IMR-90 (cell line): ENCODE results near the gene FER. TPM values are rescaled to one million over a fixed set of nuclear protein-coding genes. Genes with fewer than 3 reads are reported as not detected.

Source experiments
- ATAC-seq: fragments of 200-7000 bp; cut with Tn5 transposase; 2 replicates; pipeline ENCODE4 v1.9.1; 2020; ENCODE audit warnings: low read depth, mild to moderate bottlenecking, moderate library complexity
- BruUV-seq: library from RNA; stranded (reverse); fragments of 400-500 nt; replicated peaks from 2 replicates; lab custom pipeline; 2021; lab: Mats Ljungman, UMichigan
- CTCF ChIA-PET: fragments of 300-600 bp; formaldehyde crosslinking; extraction: SDS; loops from one replicate; lab custom pipeline; 2021; ENCODE audit warnings: antibody characterized with exemption; lab: Yijun Ruan, JAX
- POLR2A ChIA-PET: fragments of 300-600 bp; sonication (Branson Sonifier 250); formaldehyde crosslinking; loops from one replicate; lab custom pipeline; 2022; ENCODE audit warnings: antibody characterized with exemption; ENCODE audit not compliant: unreplicated experiment; lab: Charles Lee
- DNase-seq: peaks from one replicate; pipeline ENCODE4 v3.0.0; 2013
- H2AFZ ChIP-seq: replicated peaks from 2 replicates; pipeline ENCODE3; 2013; ENCODE audit warnings: low read length, mild to moderate bottlenecking; ENCODE audit not compliant: poor library complexity
- H2AK5ac ChIP-seq: 2 replicates; pipeline ENCODE4 v1.6.1; 2013; ENCODE audit warnings: low read depth, low read length, inconsistent platforms
- H2AK9ac ChIP-seq: replicated peaks from 2 replicates; pipeline ENCODE3; 2013; ENCODE audit warnings: mild to moderate bottlenecking, low read depth, low read length, moderate library complexity; ENCODE audit not compliant: poor library complexity
- H2BK120ac ChIP-seq: 2 replicates; pipeline ENCODE4 v1.6.1; 2013; ENCODE audit warnings: low read depth, low read length, inconsistent platforms
- H2BK15ac ChIP-seq: 3 replicates; pipeline ENCODE4 v1.6.1; 2013; ENCODE audit warnings: low read depth, low read length, inconsistent platforms
- H2BK20ac ChIP-seq: 2 replicates; pipeline ENCODE4 v1.6.1; 2013; ENCODE audit warnings: low read depth, mild to moderate bottlenecking, inconsistent platforms, low read length, moderate library complexity
- H2BK5ac ChIP-seq: 2 replicates; pipeline ENCODE4 v1.6.1; 2013; ENCODE audit warnings: mild to moderate bottlenecking, low read depth, low read length, inconsistent platforms; ENCODE audit not compliant: poor library complexity, severe bottlenecking
- H3K14ac ChIP-seq: replicated peaks from 2 replicates; pipeline ENCODE4 v1.6.1; 2013; ENCODE audit warnings: low read depth, low read length, inconsistent platforms
- H3K18ac ChIP-seq: 2 replicates; pipeline ENCODE4 v1.6.1; 2013; ENCODE audit warnings: low read depth, low read length, control low read depth
- H3K23ac ChIP-seq: 2 replicates; pipeline ENCODE4 v1.6.1; 2013; ENCODE audit warnings: low read depth, low read length, inconsistent platforms
- H3K27ac ChIP-seq: 2 replicates; pipeline ENCODE4 v1.5.1; 2013; ENCODE audit warnings: mild to moderate bottlenecking, control low read depth, low read length; ENCODE audit not compliant: insufficient read depth
- H3K27me3 ChIP-seq: 2 replicates; pipeline ENCODE4 v1.6.1; 2013; ENCODE audit warnings: low read length; ENCODE audit not compliant: control insufficient read depth, insufficient read depth
- H3K36me3 ChIP-seq: 2 replicates; pipeline ENCODE4 v1.6.1; 2013; ENCODE audit warnings: low read length, mixed read lengths; ENCODE audit not compliant: control insufficient read depth, insufficient read depth
- H3K4ac ChIP-seq: 2 replicates; pipeline ENCODE4 v1.6.1; 2013; ENCODE audit warnings: low read depth, low read length, inconsistent platforms
- H3K4me1 ChIP-seq: 2 replicates; pipeline ENCODE4 v1.6.1; 2013; ENCODE audit warnings: low read length, mixed read lengths; ENCODE audit not compliant: control insufficient read depth, insufficient read depth
- H3K4me2 ChIP-seq: 2 replicates; pipeline ENCODE4 v1.6.1; 2013; ENCODE audit warnings: low read depth, mild to moderate bottlenecking, control low read depth, low read length, moderate library complexity
- H3K4me3 ChIP-seq: 2 replicates; pipeline ENCODE4 v1.5.1; 2013; ENCODE audit warnings: low read depth, mild to moderate bottlenecking, control low read depth, low read length, moderate library complexity; ENCODE audit not compliant: insufficient read depth
- H3K56ac ChIP-seq: 2 replicates; pipeline ENCODE4 v1.6.1; 2013; ENCODE audit warnings: low read length, inconsistent platforms; ENCODE audit not compliant: insufficient read depth; ENCODE audit errors: extremely low read depth
- H3K79me1 ChIP-seq, 2 experiments: 2 replicates each; pipeline ENCODE4 v1.6.1; 2013; ENCODE audit warnings: low read length in 2 of 2, inconsistent platforms in 1 of 2, low read depth in 1 of 2
- H3K9ac ChIP-seq: 2 replicates; pipeline ENCODE4 v1.6.1; 2013; ENCODE audit warnings: low read depth, low read length, control low read depth
- H3K9me1 ChIP-seq: 2 replicates; pipeline ENCODE4 v1.6.1; 2013; ENCODE audit warnings: low read length, inconsistent platforms; ENCODE audit not compliant: insufficient read depth
- H3K9me3 ChIP-seq: 2 replicates; pipeline ENCODE4 v1.6.1; 2013; ENCODE audit warnings: low read length; ENCODE audit not compliant: control insufficient read depth, insufficient read depth
- H4K20me1 ChIP-seq: 2 replicates; pipeline ENCODE4 v1.6.1; 2013; ENCODE audit warnings: low read length, inconsistent platforms; ENCODE audit not compliant: insufficient read depth
- H4K5ac ChIP-seq: 2 replicates; pipeline ENCODE4 v1.6.1; 2013; ENCODE audit warnings: mild to moderate bottlenecking, low read depth, low read length, control low read depth
- H4K8ac ChIP-seq, 2 experiments: 2 replicates each; pipeline ENCODE4 v1.6.1; 2013; ENCODE audit warnings: low read depth in 2 of 2, low read length in 2 of 2, control low read depth in 1 of 2, inconsistent platforms in 1 of 2
- H4K91ac ChIP-seq: 2 replicates; pipeline ENCODE4 v1.6.1; 2013; ENCODE audit warnings: low read depth, low read length, inconsistent platforms; ENCODE audit not compliant: insufficient read depth
- BHLHE40 ChIP-seq: fragments of 150-350 bp; IDR thresholded peaks from 2 replicates; pipeline ENCODE4 v1.6.1; 2016; ENCODE audit warnings: mild to moderate bottlenecking, low read depth, low read length
- CEBPB ChIP-seq: IDR thresholded peaks from 2 replicates; pipeline ENCODE4 v1.6.1; 2012; ENCODE audit warnings: low read depth, low read length, improper control_type of control experiment
- CHD1 ChIP-seq: IDR thresholded peaks from 2 replicates; pipeline ENCODE4 v1.6.1; 2012; ENCODE audit warnings: low read depth, low read length, improper control_type of control experiment
- CTCF ChIP-seq: conservative IDR thresholded peaks from 2 replicates; pipeline ENCODE4 v1.5.1; 2012; ENCODE audit warnings: mild to moderate bottlenecking, low read depth, low read length, improper control_type of control experiment
- ELK1 ChIP-seq: fragments of 150-350 bp; IDR thresholded peaks from 2 replicates; pipeline ENCODE4 v1.6.1; 2016; ENCODE audit warnings: low read depth, mild to moderate bottlenecking, low read length, moderate library complexity, borderline replicate concordance
- FOS ChIP-seq: fragments of 150-350 bp; IDR thresholded peaks from 2 replicates; pipeline ENCODE4 v1.6.1; 2016; ENCODE audit warnings: low read depth, low read length
- MAFK ChIP-seq: IDR thresholded peaks from 2 replicates; pipeline ENCODE4 v1.6.1; 2012; ENCODE audit warnings: low read depth, low read length, improper control_type of control experiment
- MAZ ChIP-seq: IDR thresholded peaks from 2 replicates; pipeline ENCODE4 v1.6.1; 2012; ENCODE audit warnings: low read depth, mild to moderate bottlenecking, low read length, improper control_type of control experiment, moderate library complexity, borderline replicate concordance
- MXI1 ChIP-seq: IDR thresholded peaks from 2 replicates; pipeline ENCODE4 v1.6.1; 2012; ENCODE audit warnings: low read depth, mild to moderate bottlenecking, low read length, moderate library complexity, borderline replicate concordance
- NFE2L2 ChIP-seq: fragments of 150-350 bp; IDR thresholded peaks from 2 replicates; pipeline ENCODE4 v1.6.1; 2016; ENCODE audit warnings: low read depth, mild to moderate bottlenecking, low read length
- POLR2A ChIP-seq: IDR thresholded peaks from 2 replicates; pipeline ENCODE4 v1.6.1; 2012; ENCODE audit warnings: mild to moderate bottlenecking, low read depth, low read length
- RAD21 ChIP-seq: IDR thresholded peaks from 2 replicates; pipeline ENCODE4 v1.6.1; 2012; ENCODE audit warnings: low read length, improper control_type of control experiment
- RCOR1 ChIP-seq: IDR thresholded peaks from 2 replicates; pipeline ENCODE4 v1.6.1; 2012; ENCODE audit warnings: mild to moderate bottlenecking, low read length, improper control_type of control experiment; ENCODE audit not compliant: insufficient replicate concordance
- RFX5 ChIP-seq: IDR thresholded peaks from 2 replicates; pipeline ENCODE4 v1.8.0; 2012; ENCODE audit warnings: low read depth, mild to moderate bottlenecking, low read length, moderate library complexity
- SMC3 ChIP-seq: fragments of 150-350 bp; IDR thresholded peaks from 2 replicates; pipeline ENCODE4 v1.6.1; 2016; ENCODE audit warnings: low read depth, mild to moderate bottlenecking, antibody characterized with exemption, low read length, moderate library complexity
- USF2 ChIP-seq: fragments of 150-350 bp; IDR thresholded peaks from 2 replicates; pipeline ENCODE4 v1.6.1; 2017; ENCODE audit warnings: mild to moderate bottlenecking, antibody characterized with exemption, low read length, low read depth
- WGBS, 2 experiments: methylation state at CpG; one replicate each; pipeline versions ENCODE4 v1.1.5 to v1.1.7; 2013; ENCODE audit warnings: missing lambda C conversion rate in 2 of 2; ENCODE audit not compliant: insufficient read length in 1 of 2; ENCODE audit errors: extremely low coverage in 2 of 2; 5-methylcytosine and 5-hydroxymethylcytosine counted together
- dilution Hi-C: fragments of 300-500 bp; cut with HindIII; formaldehyde crosslinking; loops from one replicate; pipeline ENCODE4 v1.14.3; 2018; ENCODE audit warnings: low sequenced_read_pairs; ENCODE audit not compliant: unreplicated experiment
- in situ Hi-C: fragments of 300-500 bp; cut with MboI; formaldehyde crosslinking; loops from 3 replicates; pipeline ENCODE4 v1.14.3; 2019; ENCODE audit warnings: low sequenced_read_pairs, inconsistent platforms, mixed read lengths
- intact Hi-C: fragments of 100-400 bp; cut with micrococcal nuclease; formaldehyde crosslinking; loops from 2 replicates; pipeline ENCODE4 v1.10.0; 2022
- polyA plus RNA-seq, 3 experiments: library from polyadenylated mRNA; depleted of rRNA; stranded (reverse); fragments of >200 nt; gene quantifications; 2 replicates each; pipeline ENCODE4 v1.2.3, GENCODE V29; 2012; ENCODE audit warnings: low replicate concordance in 1 of 3
- total RNA-seq: library from RNA; depleted of rRNA; stranded (reverse); fragments of >200 nt; gene quantifications from 2 replicates; pipeline ENCODE4 v1.2.3, GENCODE V29; 2012

FER gene
- total and polyA plus RNA-seq, 2 of the 4 experiments (the other 2 are of a cell fraction), result 3.5 to 32.4 TPM

- no peak overlapping the region for H3K9ac ChIP-seq
- CTCF ChIA-PET, result no interaction called here
Observed at GRCh38 chr5:108772626-108773025, 24.9 kb downstream of the FER start.

More at GRCh38 chr5:108772626-108773025, 24.9 kb downstream of the FER start:
- TF ChIP-seq CEBPB (no peak), USF2 (no peak), CHD1 (no peak), MAZ (no peak), CTCF (no peak), BHLHE40 (no peak), NFE2L2 (no peak), RFX5 (no peak), RCOR1 (no peak), MAFK (no peak), MXI1 (no peak), FOS (no peak), RAD21 (no peak), ELK1 (no peak), SMC3 (no peak), POLR2A (no peak)
- H4K8ac ChIP-seq, result no peak overlapping the region
- DNase-seq (no peak), ATAC-seq (no peak)
- no peak overlapping the region for H2AK5ac ChIP-seq
- H3K18ac ChIP-seq, result no peak overlapping the region
- no peak overlapping the region for H3K4ac ChIP-seq
- dilution Hi-C loops, result no loop called here
- H3K9me1 ChIP-seq, result 0 out of 2 replicates have a peak, but pooled peaks cover 3% of the 10 kb centered on the region
- in situ Hi-C loops, result no loop called here
- H4K91ac ChIP-seq, result no peak overlapping the region
- H3K4me1 ChIP-seq, result peaks cover 2% of the 10 kb centered on the region; the same call in 1 of the 2 replicates
- H2AFZ ChIP-seq, result no peak overlapping the region
- H2BK20ac ChIP-seq, result no peak overlapping the region
- H4K5ac ChIP-seq, result no peak overlapping the region
- no peaks in the 10 kb centered on the region for H3K27me3 ChIP-seq
- no peak overlapping the region for H3K27ac ChIP-seq
- H2AK9ac ChIP-seq, result no peak overlapping the region
- no peaks in the 10 kb centered on the region for H4K20me1 ChIP-seq
- H3K14ac ChIP-seq, result no peak overlapping the region
- H3K56ac ChIP-seq, result no peak overlapping the region
- H2BK120ac ChIP-seq, result no peak overlapping the region
- H2BK15ac ChIP-seq, result no peak overlapping the region
- intact Hi-C loops, result no loop called here
- peaks cover 25 to 52% of the 10 kb centered on the region in 2 experiments for H3K79me1 ChIP-seq
- H3K9me3 ChIP-seq, result peaks cover 2% of the 10 kb centered on the region; the same call in 1 of the 2 replicates
- no peak overlapping the region for H3K4me2 ChIP-seq
- no peak overlapping the region for H3K23ac ChIP-seq
- peaks cover 2% of the 10 kb centered on the region; the same call in 1 of the 2 replicates for H3K36me3 ChIP-seq
- H3K4me3 ChIP-seq, result no peak overlapping the region
- no CpG with 5 or more reads among the region's 1 CpG for WGBS, 2 experiments
- POLR2A ChIA-PET, result no interaction called here
- no peak overlapping the region for H2BK5ac ChIP-seq
- BruUV-seq, result no TSS peak
